T-helper 9 cell (primary cell): Measurements from ENCODE around the gene PCCA.

Experiments used
- DNase-seq: peaks from one replicate; pipeline ENCODE4 v3.0.0-alpha.2; 2020

PCCA gene

GRCh38 chr13:100478107-100478809 is 389.4 kb downstream of the PCCA start:
- no peak for DNase-seq

GRCh38 chr13:100480676-100481075 is 391.8 kb downstream of the PCCA start:
- no peak for DNase-seq

- no peak for DNase-seq
These were observed 394.2 kb downstream of the PCCA start for GRCh38 chr13:100483139-100483538.

GRCh38 chr13:100483841-100484381 is 395.0 kb downstream of the PCCA start:
- DNase-seq, result no peak

- DNase-seq, result no peak
These were observed 395.8 kb downstream of the PCCA start for GRCh38 chr13:100484702-100485101.

- DNase-seq, result no peak
These were observed 396.4 kb downstream of the PCCA start for GRCh38 chr13:100485265-100485664.

GRCh38 chr13:100490692-100491091 is 401.8 kb downstream of the PCCA start:
- DNase-seq, result no peak

GRCh38 chr13:100491164-100491842 is 402.4 kb downstream of the PCCA start:
- no peak for DNase-seq

GRCh38 chr13:100493418-100493817 is 404.5 kb downstream of the PCCA start:
- no peak for DNase-seq

- no peak for DNase-seq
These were observed 406.6 kb downstream of the PCCA start for GRCh38 chr13:100495455-100495854.

GRCh38 chr13:100497389-100497788 is 408.5 kb downstream of the PCCA start:
- DNase-seq, result no peak

- DNase-seq, result no peak
These were observed 413.6 kb downstream of the PCCA start for GRCh38 chr13:100502446-100502845.

GRCh38 chr13:100503622-100504021 is 414.7 kb downstream of the PCCA start:
- DNase-seq, result no peak

- DNase-seq, result no peak
These were observed 417.3 kb downstream of the PCCA start for GRCh38 chr13:100506154-100506553.

- no peak for DNase-seq
These were observed 417.9 kb downstream of the PCCA start for GRCh38 chr13:100506600-100507422.

- DNase-seq, result no peak
These were observed 419.6 kb downstream of the PCCA start for GRCh38 chr13:100508455-100508854.

- DNase-seq, result no peak
These were observed 420.1 kb downstream of the PCCA start for GRCh38 chr13:100508996-100509395.

GRCh38 chr13:100510208-100510957 is 421.5 kb downstream of the PCCA start:
- DNase-seq, result no peak

GRCh38 chr13:100511466-100511865 is 422.6 kb downstream of the PCCA start:
- no peak for DNase-seq

- no peak for DNase-seq
These were observed 423.5 kb downstream of the PCCA start for GRCh38 chr13:100512422-100512821.

- DNase-seq, result no peak
These were observed 424.3 kb downstream of the PCCA start for GRCh38 chr13:100513171-100513570.

GRCh38 chr13:100513987-100514670 is 425.2 kb downstream of the PCCA start:
- no peak for DNase-seq
